GM12878 (cell line): Measurements from ENCODE around the gene ADAMTS1. TPM values are rescaled to one million over a fixed set of nuclear protein-coding genes. Genes with fewer than 3 reads are reported as not detected.

ENCODE experiments used
- ATAC-seq: fragments of 200-7000 bp; cut with Tn5 transposase; 3 replicates; pipeline ENCODE4 v1.9.1; 2020; ENCODE audit warnings: mild to moderate bottlenecking, moderate library complexity
- BruUV-seq: library from RNA; stranded (reverse); fragments of 400-500 nt; replicated peaks from 2 replicates; lab custom pipeline; 2021; lab: Mats Ljungman, UMichigan
- CTCF ChIA-PET: fragments of 300-600 bp; sonication (Branson Sonifier 250); formaldehyde crosslinking; extraction: SDS; loops from one replicate; lab custom pipeline; 2021; ENCODE audit warnings: inconsistent platforms; lab: Yijun Ruan, JAX
- POLR2A ChIA-PET: fragments of 350-600 bp; formaldehyde crosslinking; extraction: SDS; loops from one replicate; lab custom pipeline; 2021; ENCODE audit warnings: inconsistent platforms; lab: Charles Lee
- RAD21 ChIA-PET: fragments of 300-600 bp; sonication (Branson Sonifier 250); formaldehyde crosslinking; loops from one replicate; lab custom pipeline; 2023; ENCODE audit warnings: antibody characterized with exemption; ENCODE audit not compliant: unreplicated experiment; lab: Charles Lee
- SMC1A ChIA-PET: fragments of 300-600 bp; sonication (Branson Sonifier 250); formaldehyde crosslinking; loops from one replicate; lab custom pipeline; 2023; ENCODE audit not compliant: unreplicated experiment, uncharacterized antibody; lab: Charles Lee
- DNase-seq: peaks from one replicate; pipeline ENCODE4 v3.0.0-alpha.2; 2011; ENCODE audit warnings: low read depth, low spot score
- FAIRE-seq: peaks from 3 replicates; lab custom pipeline; 2011; peaks lifted over from hg19 to GRCh38; lab: Jason Lieb, UNC
- H2AFZ ChIP-seq: 2 replicates; pipeline ENCODE4 v1.6.0; 2011; ENCODE audit warnings: low read depth, low read length, control low read depth; ENCODE audit not compliant: control insufficient read depth
- H3K27ac ChIP-seq: 2 replicates; pipeline ENCODE4 v1.5.1; 2011; ENCODE audit warnings: control low read depth; ENCODE audit not compliant: control insufficient read depth, insufficient read depth
- H3K27me3 ChIP-seq, 2 experiments: replicated peaks in 1 of 2; 2 replicates each; pipeline versions ENCODE4 v1.6.0 to v1.6.1; 2011; ENCODE audit warnings: low read length in 1 of 2; ENCODE audit not compliant: control insufficient read depth in 2 of 2, insufficient read depth in 2 of 2
- H3K36me3 ChIP-seq, 2 experiments: 2 replicates each; pipeline ENCODE4 v1.5.1; 2011; ENCODE audit warnings: low read length in 1 of 2; ENCODE audit not compliant: control insufficient read depth in 2 of 2, insufficient read depth in 2 of 2
- H3K4me1 ChIP-seq: 2 replicates; pipeline ENCODE4 v1.6.1; 2011; ENCODE audit warnings: mild to moderate bottlenecking, low read length, moderate library complexity, mixed read lengths; ENCODE audit not compliant: control insufficient read depth, insufficient read depth
- H3K4me2 ChIP-seq: 2 replicates; pipeline ENCODE4 v1.6.0; 2011; ENCODE audit warnings: control low read depth; ENCODE audit not compliant: control insufficient read depth, insufficient read depth
- H3K4me3 ChIP-seq: fragments of 200-600 bp; sonication (generic); 2 replicates; pipeline ENCODE4 v1.5.1; 2016
- H3K79me2 ChIP-seq: 2 replicates; pipeline ENCODE4 v1.6.0; 2011; ENCODE audit warnings: low read length; ENCODE audit not compliant: control insufficient read depth, insufficient read depth
- H3K9ac ChIP-seq: 2 replicates; pipeline ENCODE4 v1.8.0; 2011; ENCODE audit warnings: low read length, control low read depth, mixed read lengths; ENCODE audit not compliant: control insufficient read depth, insufficient read depth
- H3K9me3 ChIP-seq: replicated peaks from 3 replicates; pipeline ENCODE4 v1.5.1; 2011; ENCODE audit warnings: mild to moderate bottlenecking, low read length; ENCODE audit not compliant: control insufficient read depth, insufficient read depth
- H4K20me1 ChIP-seq: 2 replicates; pipeline ENCODE4 v1.6.0; 2011; ENCODE audit not compliant: control insufficient read depth, insufficient read depth
- CEBPB ChIP-seq, 2 experiments: fragments of 150-350 bp in 1 of 2; IDR thresholded peaks; 2 replicates each; pipeline ENCODE4 v1.6.1; 2012 to 2014; ENCODE audit warnings: low read depth in 2 of 2, low read length in 2 of 2, borderline replicate concordance in 1 of 2, inconsistent platforms in 1 of 2
- HDAC2 ChIP-seq: fragments of 200-600 bp; sonication (generic); IDR thresholded peaks from 2 replicates; pipeline ENCODE4 v1.6.1; 2017
- IKZF1 ChIP-seq: fragments of 450-650 bp; conservative IDR thresholded peaks from 2 replicates; pipeline ENCODE4 v1.6.1; 2017; ENCODE audit warnings: antibody characterized with exemption, mild to moderate bottlenecking
- IRF4 ChIP-seq: IDR thresholded peaks from 2 replicates; pipeline ENCODE4 v1.6.1; 2011; ENCODE audit warnings: low read depth, low read length
- LARP7 ChIP-seq: fragments of 450-650 bp; IDR thresholded peaks from 2 replicates; pipeline ENCODE4 v1.6.1; 2017; ENCODE audit warnings: mild to moderate bottlenecking
- NFXL1 ChIP-seq: fragments of 450-650 bp; IDR thresholded peaks from 2 replicates; pipeline ENCODE4 v1.6.1; 2017; ENCODE audit warnings: antibody characterized with exemption, mild to moderate bottlenecking, borderline replicate concordance
- NR2C2 ChIP-seq: IDR thresholded peaks from 2 replicates; pipeline ENCODE4 v1.6.1; 2011; ENCODE audit warnings: borderline replicate concordance, low read depth; ENCODE audit not compliant: control insufficient read depth, insufficient read length
- PKNOX1 ChIP-seq: fragments of 450-650 bp; IDR thresholded peaks from 2 replicates; pipeline ENCODE4 v1.6.1; 2016; ENCODE audit warnings: mild to moderate bottlenecking
- RBBP5 ChIP-seq: fragments of 200-600 bp; sonication (generic); conservative IDR thresholded peaks from 2 replicates; pipeline ENCODE4 v1.6.1; 2016
- TAF1 ChIP-seq: IDR thresholded peaks from 2 replicates; pipeline ENCODE4 v1.6.1; 2011; ENCODE audit warnings: mild to moderate bottlenecking, low read depth, low read length, borderline replicate concordance
- YBX1 ChIP-seq: fragments of 450-650 bp; IDR thresholded peaks from 2 replicates; pipeline ENCODE4 v1.6.1; 2016; ENCODE audit warnings: antibody characterized with exemption
- YY1 ChIP-seq: IDR thresholded peaks from 2 replicates; pipeline ENCODE4 v1.6.1; 2011; ENCODE audit warnings: low read depth, mild to moderate bottlenecking, low read length
- ZBED1 ChIP-seq: IDR thresholded peaks from 2 replicates; pipeline ENCODE4 v1.6.1; 2016; ENCODE audit warnings: borderline replicate concordance
- ZNF24 ChIP-seq: fragments of 450-650 bp; IDR thresholded peaks from 2 replicates; pipeline ENCODE4 v1.6.1; 2017; ENCODE audit warnings: antibody characterized with exemption, mild to moderate bottlenecking
- WGBS: methylation state at CpG from one replicate; pipeline ENCODE4 v1.1.6; 2016; ENCODE audit warnings: low lambda C conversion rate; ENCODE audit not compliant: insufficient replicate concordance, insufficient coverage; ENCODE audit errors: missing lambda C conversion rate; 5-methylcytosine and 5-hydroxymethylcytosine counted together
- in situ Hi-C: fragments of 300-500 bp; cut with MboI; formaldehyde crosslinking; loops from 9 replicates; pipeline ENCODE4 v1.14.3; 2018; ENCODE audit warnings: mixed read lengths
- intact Hi-C: fragments of 100-400 bp; cut with micrococcal nuclease; formaldehyde crosslinking; loops from one replicate; pipeline ENCODE4 v1.14.2; 2022; ENCODE audit not compliant: unreplicated experiment
- polyA plus RNA-seq, 11 experiments: library from polyadenylated mRNA; depleted of rRNA in 4 of 11; unstranded in 6 of 11; stranded (reverse) in 5 of 11; fragments of >200 nt; fragmentation: Nextera tagmentation in 4 of 11; fragmentation: Illumina TruSeq in 1 of 11; extraction: Ambion mirVana in 4 of 11; extraction: Trizol in 1 of 11; gene quantifications; 1 replicate in 1 of 11; 2 replicates in 10 of 11; pipeline versions ENCODE4 v1.2.1 to v1.2.3, GENCODE V29; 2011 to 2016; ENCODE audit warnings: inconsistent platforms in 2 of 11, missing spikeins in 2 of 11, low read depth in 1 of 11
- total RNA-seq, 4 experiments: library from RNA; depleted of rRNA in 3 of 4; stranded (reverse); fragments of >200 nt in 3 of 4; fragmentation: Illumina TruSeq in 1 of 4; extraction: Trizol in 1 of 4; gene quantifications; 2 replicates each; pipeline versions ENCODE4 v1.2.1 to v1.2.3, GENCODE V29; 2013 to 2021
- TF ChIP-seq, protein P1 (sequence below): fragments of 450-650 bp; formaldehyde crosslinking; IDR thresholded peaks from 2 replicates; pipeline ENCODE4 v1.4.0; 2020; ENCODE audit warnings: mild to moderate bottlenecking, moderate library complexity
- TF ChIP-seq, protein P2 (sequence below): IDR thresholded peaks from 2 replicates; pipeline ENCODE4 v1.6.1; 2011; ENCODE audit warnings: low read depth, low read length, improper control_type of control experiment, borderline replicate concordance
- TF ChIP-seq, protein P3 (sequence below): fragments of 450-650 bp; formaldehyde crosslinking; IDR thresholded peaks from 2 replicates; pipeline ENCODE4 v1.4.0; 2022; ENCODE audit warnings: mild to moderate bottlenecking, moderate library complexity

ADAMTS1 gene
- total and polyA plus RNA-seq, 10 of the 15 experiments (the other 5 are each of a cell fraction or from before 2014, with no cell fraction given): 0.06 to 0.21 (median 0.08) TPM; not detected in 6

GRCh38 chr21:26835714-26836265 lies 9.4 kb downstream of the ADAMTS1 start:
- no peak for ATAC-seq
- Histone ChIP-seq H3K27me3 (no peaks in the 10 kb centered on the region), H3K4me1 (no peaks in the 10 kb centered on the region), H2AFZ (no peak overlapping the region), H3K4me3 (no peak overlapping the region), H3K27ac (no peak overlapping the region), H3K9me3 (no peaks in the 10 kb centered on the region; the same call in 2 of the 3 replicates), H3K9ac (no peak overlapping the region), H3K36me3 (no peaks in the 10 kb centered on the region), H4K20me1 (no peaks in the 10 kb centered on the region), H3K4me2 (no peak overlapping the region), H3K79me2 (no peaks in the 10 kb centered on the region)
- no TSS peak for BruUV-seq
- TF ChIP-seq NR2C2: no peak
- TF ChIP-seq ZBED1: no peak
- no peak for TF ChIP-seq TAF1
- no peak for TF ChIP-seq PKNOX1
- TF ChIP-seq, protein P1, sequence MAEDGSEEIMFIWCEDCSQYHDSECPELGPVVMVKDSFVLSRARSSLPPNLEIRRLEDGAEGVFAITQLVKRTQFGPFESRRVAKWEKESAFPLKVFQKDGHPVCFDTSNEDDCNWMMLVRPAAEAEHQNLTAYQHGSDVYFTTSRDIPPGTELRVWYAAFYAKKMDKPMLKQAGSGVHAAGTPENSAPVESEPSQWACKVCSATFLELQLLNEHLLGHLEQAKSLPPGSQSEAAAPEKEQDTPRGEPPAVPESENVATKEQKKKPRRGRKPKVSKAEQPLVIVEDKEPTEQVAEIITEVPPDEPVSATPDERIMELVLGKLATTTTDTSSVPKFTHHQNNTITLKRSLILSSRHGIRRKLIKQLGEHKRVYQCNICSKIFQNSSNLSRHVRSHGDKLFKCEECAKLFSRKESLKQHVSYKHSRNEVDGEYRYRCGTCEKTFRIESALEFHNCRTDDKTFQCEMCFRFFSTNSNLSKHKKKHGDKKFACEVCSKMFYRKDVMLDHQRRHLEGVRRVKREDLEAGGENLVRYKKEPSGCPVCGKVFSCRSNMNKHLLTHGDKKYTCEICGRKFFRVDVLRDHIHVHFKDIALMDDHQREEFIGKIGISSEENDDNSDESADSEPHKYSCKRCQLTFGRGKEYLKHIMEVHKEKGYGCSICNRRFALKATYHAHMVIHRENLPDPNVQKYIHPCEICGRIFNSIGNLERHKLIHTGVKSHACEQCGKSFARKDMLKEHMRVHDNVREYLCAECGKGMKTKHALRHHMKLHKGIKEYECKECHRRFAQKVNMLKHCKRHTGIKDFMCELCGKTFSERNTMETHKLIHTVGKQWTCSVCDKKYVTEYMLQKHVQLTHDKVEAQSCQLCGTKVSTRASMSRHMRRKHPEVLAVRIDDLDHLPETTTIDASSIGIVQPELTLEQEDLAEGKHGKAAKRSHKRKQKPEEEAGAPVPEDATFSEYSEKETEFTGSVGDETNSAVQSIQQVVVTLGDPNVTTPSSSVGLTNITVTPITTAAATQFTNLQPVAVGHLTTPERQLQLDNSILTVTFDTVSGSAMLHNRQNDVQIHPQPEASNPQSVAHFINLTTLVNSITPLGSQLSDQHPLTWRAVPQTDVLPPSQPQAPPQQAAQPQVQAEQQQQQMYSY (CRISPR knock-in tag): no peak
- TF ChIP-seq IRF4: no peak
- TF ChIP-seq CEBPB (IDR thresholded peaks at IDR 0.05; ENCODE audit: borderline replicate concordance in 1 of 2, low read depth in 2 of 2, low read length in 2 of 2): no peak
- no peak for TF ChIP-seq HDAC2
- TF ChIP-seq LARP7: no peak
- TF ChIP-seq, protein P2, sequence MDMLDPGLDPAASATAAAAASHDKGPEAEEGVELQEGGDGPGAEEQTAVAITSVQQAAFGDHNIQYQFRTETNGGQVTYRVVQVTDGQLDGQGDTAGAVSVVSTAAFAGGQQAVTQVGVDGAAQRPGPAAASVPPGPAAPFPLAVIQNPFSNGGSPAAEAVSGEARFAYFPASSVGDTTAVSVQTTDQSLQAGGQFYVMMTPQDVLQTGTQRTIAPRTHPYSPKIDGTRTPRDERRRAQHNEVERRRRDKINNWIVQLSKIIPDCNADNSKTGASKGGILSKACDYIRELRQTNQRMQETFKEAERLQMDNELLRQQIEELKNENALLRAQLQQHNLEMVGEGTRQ: no peak
- TF ChIP-seq YY1: no peak
- no peak for TF ChIP-seq YBX1
- no peak for TF ChIP-seq RBBP5
- TF ChIP-seq, protein P3, sequence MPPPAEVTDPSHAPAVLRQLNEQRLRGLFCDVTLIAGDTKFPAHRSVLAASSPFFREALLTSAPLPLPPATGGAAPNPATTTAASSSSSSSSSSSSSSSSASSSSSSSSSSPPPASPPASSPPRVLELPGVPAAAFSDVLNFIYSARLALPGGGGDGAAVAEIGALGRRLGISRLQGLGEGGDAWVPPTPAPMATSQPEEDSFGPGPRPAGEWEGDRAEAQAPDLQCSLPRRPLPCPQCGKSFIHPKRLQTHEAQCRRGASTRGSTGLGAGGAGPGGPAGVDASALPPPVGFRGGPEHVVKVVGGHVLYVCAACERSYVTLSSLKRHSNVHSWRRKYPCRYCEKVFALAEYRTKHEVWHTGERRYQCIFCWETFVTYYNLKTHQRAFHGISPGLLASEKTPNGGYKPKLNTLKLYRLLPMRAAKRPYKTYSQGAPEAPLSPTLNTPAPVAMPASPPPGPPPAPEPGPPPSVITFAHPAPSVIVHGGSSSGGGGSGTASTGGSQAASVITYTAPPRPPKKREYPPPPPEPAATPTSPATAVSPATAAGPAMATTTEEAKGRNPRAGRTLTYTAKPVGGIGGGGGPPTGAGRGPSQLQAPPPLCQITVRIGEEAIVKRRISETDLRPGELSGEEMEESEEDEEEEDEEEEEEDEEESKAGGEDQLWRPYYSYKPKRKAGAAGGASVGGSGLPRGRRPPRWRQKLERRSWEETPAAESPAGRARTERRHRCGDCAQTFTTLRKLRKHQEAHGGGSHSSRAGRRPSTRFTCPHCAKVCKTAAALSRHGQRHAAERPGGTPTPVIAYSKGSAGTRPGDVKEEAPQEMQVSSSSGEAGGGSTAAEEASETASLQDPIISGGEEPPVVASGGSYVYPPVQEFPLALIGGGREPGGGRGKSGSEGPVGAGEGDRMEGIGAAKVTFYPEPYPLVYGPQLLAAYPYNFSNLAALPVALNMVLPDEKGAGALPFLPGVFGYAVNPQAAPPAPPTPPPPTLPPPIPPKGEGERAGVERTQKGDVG (CRISPR knock-in tag): no peak
- no peak for TF ChIP-seq NFXL1
- TF ChIP-seq ZNF24: no peak
- no peak for TF ChIP-seq IKZF1
- in situ Hi-C loops (no loop called here), intact Hi-C loops (no loop called here)
- POLR2A ChIA-PET: no interaction called here
- no peak for FAIRE-seq
- SMC1A ChIA-PET: no interaction called here
- RAD21 ChIA-PET: no interaction called here
- CTCF ChIA-PET: no interaction called here
- 22% methylated on average over 2 of the region's 2 CpGs for WGBS
- no peak for DNase-seq
